GM12801 (cell line): ENCODE data around the gene MED27.

Experiments used
- CTCF ChIP-seq: IDR thresholded peaks from one replicate; pipeline ENCODE4 v1.5.1; 2011; ENCODE audit warnings: control low read depth; ENCODE audit not compliant: insufficient read length; ENCODE audit errors: extremely low read depth

MED27 gene

GRCh38 chr9:131879911-131880290 lies 199.8 kb downstream of the MED27 start:
- TF ChIP-seq CTCF, result no peak

DNA sequence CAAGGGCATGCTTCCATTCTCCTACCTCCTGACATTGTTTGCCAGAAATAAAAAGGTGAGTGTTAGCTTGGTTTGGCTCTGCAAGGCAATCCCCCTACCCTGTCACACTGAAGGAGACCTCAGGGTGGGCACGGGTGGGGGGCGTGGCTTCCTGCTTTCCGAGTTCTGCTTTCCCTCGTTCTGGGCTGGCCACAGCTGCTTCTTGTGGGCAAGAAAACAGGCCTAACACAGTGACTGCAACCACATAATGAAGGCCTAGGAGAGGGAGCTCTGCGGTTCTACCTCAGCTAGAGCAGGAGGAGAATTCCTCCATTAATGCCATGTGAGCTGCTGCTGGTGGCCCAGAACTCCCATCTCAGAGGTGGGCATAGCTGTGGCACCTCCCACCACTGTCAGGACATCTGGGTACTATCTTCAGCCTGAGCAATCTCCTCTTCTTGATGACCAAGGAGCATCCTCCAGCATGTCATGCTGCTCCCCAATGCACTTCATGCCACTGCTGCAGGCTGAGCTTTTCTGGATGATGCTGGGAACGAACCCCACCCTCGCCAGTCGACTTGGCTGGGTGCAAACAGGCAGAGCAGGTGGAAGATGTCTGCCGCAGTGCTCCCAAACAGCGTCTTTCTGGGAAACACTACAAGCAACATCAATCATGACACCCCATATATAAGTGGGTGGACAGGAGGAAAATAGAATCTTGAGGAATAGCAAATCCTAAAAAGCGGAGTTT lies 200.3 kb downstream of the MED27 start:
- TF ChIP-seq CTCF, result no peak

GRCh38 chr9:131876486-131876885 lies 203.2 kb downstream of the MED27 start:
- no peak for TF ChIP-seq CTCF

DNA sequence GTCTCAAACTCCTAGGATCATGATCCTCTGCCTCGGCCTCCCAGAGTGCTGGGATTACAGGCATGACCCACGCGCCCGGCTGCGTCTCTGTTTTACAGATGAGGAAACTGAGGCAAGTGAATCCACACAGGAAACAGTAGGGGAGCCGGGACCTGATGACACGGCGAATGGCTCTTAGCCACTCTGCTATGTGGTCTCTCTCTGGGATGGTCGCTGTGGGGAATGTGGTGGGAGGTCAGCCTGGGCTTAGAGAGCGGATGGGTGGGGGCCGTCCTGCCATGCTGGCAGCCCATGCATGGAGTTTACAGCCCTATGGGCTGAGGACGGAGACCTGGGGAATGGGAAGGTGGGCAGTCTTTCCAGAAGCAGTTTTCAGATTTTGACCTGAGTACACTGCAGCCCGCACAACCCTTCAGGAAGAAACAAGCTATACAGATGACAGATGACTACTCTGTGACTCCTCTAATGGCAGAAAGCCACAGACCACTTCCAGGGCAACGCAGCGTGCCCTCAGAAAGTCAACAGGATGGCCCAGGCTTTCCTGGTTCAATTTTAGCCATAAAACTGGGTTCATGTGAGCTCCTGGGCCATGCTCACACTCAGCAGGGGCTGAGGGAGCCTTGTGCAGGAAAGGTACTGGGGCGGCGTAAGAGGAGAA lies 203.7 kb downstream of the MED27 start:
- TF ChIP-seq CTCF, result no peak

GRCh38 chr9:131874916-131875670 lies 204.6 kb downstream of the MED27 start:
- TF ChIP-seq CTCF, result no peak

GRCh38 chr9:131874447-131874846 lies 205.2 kb downstream of the MED27 start:
- TF ChIP-seq CTCF, result no peak

- TF ChIP-seq CTCF, result no peak
These were observed 205.7 kb downstream of the MED27 start for GRCh38 chr9:131873891-131874440.
